HCT116 (cell line): ENCODE data around the gene FCRL5. TPM values are rescaled to one million over a fixed set of nuclear protein-coding genes. Genes with fewer than 3 reads are reported as not detected.
"Not testable (repeated sequence)": the region's sequence is repeated elsewhere in the genome, so short reads cannot be mapped to it uniquely, and the experiment has no call there.

Experiments used
- ATAC-seq: fragments of 200-7000 bp; cut with Tn5 transposase; 2 replicates; pipeline ENCODE4 v1.9.1; 2020; ENCODE audit warnings: mild to moderate bottlenecking, moderate library complexity
- BruUV-seq: library from RNA; stranded (reverse); fragments of 400-500 nt; replicated peaks from 2 replicates; lab custom pipeline; 2021; lab: Mats Ljungman, UMichigan
- CTCF ChIA-PET: fragments of 300-600 bp; sonication (Branson Sonifier 250); formaldehyde crosslinking; loops from one replicate; lab custom pipeline; 2021; ENCODE audit warnings: antibody characterized with exemption; lab: Charles Lee
- POLR2A ChIA-PET: fragments of 300-600, 350-600 bp; sonication (Branson Sonifier 250); formaldehyde crosslinking; loops from one replicate; lab custom pipeline; 2021; ENCODE audit warnings: antibody characterized with exemption; lab: Charles Lee
- RAD21 ChIA-PET, 2 experiments: fragments of 300-600 bp; sonication (Branson Sonifier 250); formaldehyde crosslinking; loops; one replicate each; lab custom pipeline; 2023; ENCODE audit warnings: low total read pairs in 2 of 2; ENCODE audit not compliant: uncharacterized antibody in 2 of 2, unreplicated experiment in 2 of 2, low non-redundant PET in 1 of 2; lab: Charles Lee
- DNase-seq: peaks from one replicate; pipeline ENCODE4 v3.0.0-alpha.2; 2010; ENCODE audit warnings: low read depth, low spot score
- H2AFZ ChIP-seq: fragments of 200-600 bp; shearing (Covaris generic), sonication (generic); 2 replicates; pipeline ENCODE4 v1.6.1; 2017; ENCODE audit warnings: low read depth, mixed run types, mixed read lengths, antibody characterized with exemption, low read length; ENCODE audit not compliant: poor library complexity, severe bottlenecking
- H3K27ac ChIP-seq: 2 replicates; pipeline ENCODE4 v1.5.1; 2012; ENCODE audit warnings: low read depth, low read length
- H3K27me3 ChIP-seq: fragments of 200-600 bp; sonication (generic); 2 replicates; pipeline ENCODE4 v1.6.1; 2016; ENCODE audit warnings: mixed run types, low read length, mixed read lengths; ENCODE audit not compliant: insufficient read depth
- H3K36me3 ChIP-seq, 2 experiments: fragments of 200-500 bp in 1 of 2; fragments of 200-600 bp in 1 of 2; sonication (Bioruptor generic) in 1 of 2; sonication (generic) in 1 of 2; 2 replicates each; pipeline versions ENCODE4 v1.5.1 to v1.6.1; 2014 to 2016; ENCODE audit warnings: low read length in 2 of 2, inconsistent platforms in 1 of 2, mixed read lengths in 1 of 2, mixed run types in 1 of 2; ENCODE audit not compliant: insufficient read depth in 2 of 2, control insufficient read depth in 1 of 2
- H3K4me1 ChIP-seq, 2 experiments: fragments of 200-600 bp in 1 of 2; sonication (generic) in 1 of 2; 2 replicates each; pipeline versions ENCODE4 v1.5.1 to v1.6.1; 2012 to 2017; ENCODE audit warnings: low read length in 2 of 2, inconsistent platforms in 1 of 2, mild to moderate bottlenecking in 1 of 2, mixed read lengths in 1 of 2, mixed run types in 1 of 2, moderate library complexity in 1 of 2; ENCODE audit not compliant: insufficient read depth in 2 of 2, control insufficient read depth in 1 of 2
- H3K4me2 ChIP-seq: fragments of 200-600 bp; sonication (generic); 2 replicates; pipeline ENCODE4 v1.6.1; 2017; ENCODE audit warnings: mixed run types, low read length, mixed read lengths
- H3K4me3 ChIP-seq, 2 experiments: fragments of 200-600 bp in 1 of 2; sonication (generic) in 1 of 2; replicated peaks in 1 of 2; 2 replicates each; pipeline ENCODE4 v1.5.1; 2011 to 2016; ENCODE audit warnings: low read length in 2 of 2, control low read depth in 1 of 2, low read depth in 1 of 2, mild to moderate bottlenecking in 1 of 2, mixed read lengths in 1 of 2, mixed run types in 1 of 2
- H3K79me2 ChIP-seq: fragments of 200-600 bp; sonication (generic); 2 replicates; pipeline ENCODE4 v1.6.1; 2017; ENCODE audit warnings: mild to moderate bottlenecking, mixed run types, low read length, moderate library complexity, mixed read lengths; ENCODE audit not compliant: insufficient read depth
- H3K9ac ChIP-seq: fragments of 200-600 bp; sonication (generic); 2 replicates; pipeline ENCODE4 v1.6.1; 2016; ENCODE audit warnings: low read length, mixed read lengths
- H3K9me2 ChIP-seq: fragments of 200-600 bp; sonication (generic), shearing (Covaris generic); 2 replicates; pipeline ENCODE4 v1.6.1; 2017; ENCODE audit warnings: mixed run types, mild to moderate bottlenecking, moderate library complexity; ENCODE audit not compliant: insufficient read depth
- H3K9me3 ChIP-seq, 2 experiments: fragments of 200-500 bp in 1 of 2; fragments of 200-600 bp in 1 of 2; sonication (Bioruptor generic) in 1 of 2; sonication (generic) in 1 of 2; 2 replicates each; pipeline ENCODE4 v1.6.1; 2014 to 2017; ENCODE audit warnings: low read length in 2 of 2, mixed read lengths in 2 of 2, inconsistent platforms in 1 of 2, low read depth in 1 of 2, mild to moderate bottlenecking in 1 of 2, mixed run types in 1 of 2, moderate library complexity in 1 of 2; ENCODE audit not compliant: control insufficient read depth in 1 of 2, insufficient read depth in 1 of 2
- H4K20me1 ChIP-seq: fragments of 200-600 bp; sonication (generic), shearing (Covaris generic); 2 replicates; pipeline ENCODE4 v1.6.1; 2017; ENCODE audit warnings: mixed run types, mild to moderate bottlenecking, moderate library complexity; ENCODE audit not compliant: insufficient read depth
- ATF3 ChIP-seq: IDR thresholded peaks from 2 replicates; pipeline ENCODE4 v1.6.1; 2012
- CBX3 ChIP-seq: IDR thresholded peaks from 2 replicates; pipeline ENCODE4 v1.6.1; 2012; ENCODE audit warnings: low read depth
- CEBPB ChIP-seq: IDR thresholded peaks from 2 replicates; pipeline ENCODE4 v1.6.1; 2012; ENCODE audit warnings: low read depth
- CTCF ChIP-seq, 3 experiments: fragments of 200-600 bp in 1 of 3; sonication (generic) in 1 of 3; IDR thresholded peaks in 2 of 3; conservative IDR thresholded peaks in 1 of 3; 2 replicates each; pipeline ENCODE4 v1.5.1; 2012 to 2017; ENCODE audit warnings: low read depth in 2 of 3, low read length in 2 of 3, antibody characterized with exemption in 1 of 3, borderline replicate concordance in 1 of 3, control low read depth in 1 of 3, mild to moderate bottlenecking in 1 of 3, mixed read lengths in 1 of 3, mixed run types in 1 of 3, moderate library complexity in 1 of 3; ENCODE audit not compliant: insufficient read depth in 1 of 3
- EZH2 ChIP-seq: fragments of 200-600 bp; sonication (generic); IDR thresholded peaks from 2 replicates; pipeline ENCODE4 v1.6.1; 2017; ENCODE audit warnings: antibody characterized with exemption, mixed run types
- POLR2AphosphoS5 ChIP-seq: IDR thresholded peaks from 2 replicates; pipeline ENCODE4 v1.6.1; 2011; ENCODE audit warnings: mild to moderate bottlenecking, low read depth, low read length, moderate library complexity
- SIN3A ChIP-seq: IDR thresholded peaks from 2 replicates; pipeline ENCODE4 v1.6.1; 2012; ENCODE audit warnings: low read depth
- SP1 ChIP-seq: IDR thresholded peaks from 2 replicates; pipeline ENCODE4 v1.6.1; 2012; ENCODE audit warnings: low read depth
- TCF7L2 ChIP-seq: IDR thresholded peaks from 2 replicates; pipeline ENCODE4 v1.7.0; 2011; ENCODE audit warnings: borderline replicate concordance, inconsistent platforms; ENCODE audit not compliant: insufficient read depth, insufficient read length; ENCODE audit errors: extremely low read depth
- YY1 ChIP-seq: IDR thresholded peaks from 2 replicates; pipeline ENCODE4 v1.6.1; 2011; ENCODE audit warnings: low read length, low read depth, moderate library complexity, mild to moderate bottlenecking; ENCODE audit not compliant: insufficient replicate concordance; ENCODE audit errors: extremely low read depth
- ZBTB33 ChIP-seq: IDR thresholded peaks from 2 replicates; pipeline ENCODE4 v1.6.1; 2011; ENCODE audit warnings: mild to moderate bottlenecking, low read length, moderate library complexity; ENCODE audit not compliant: insufficient replicate concordance; ENCODE audit errors: extremely low read depth
- ZNF274 ChIP-seq: fragments of 200-500 bp; sonication (Bioruptor generic); IDR thresholded peaks from 2 replicates; pipeline ENCODE4 v1.6.1; 2014; ENCODE audit warnings: mild to moderate bottlenecking, low read depth, low read length, inconsistent platforms
- intact Hi-C: fragments of 100-400 bp; cut with micrococcal nuclease; formaldehyde crosslinking; loops from 2 replicates; pipeline ENCODE4 v1.10.0; 2022
- total RNA-seq: library from RNA; stranded (reverse); gene quantifications from one replicate; pipeline ENCODE4 v1.2.1, GENCODE V29; 2021; ENCODE audit not compliant: unreplicated experiment

Gene FCRL5
- total RNA-seq, 1 experiment from 2014 or later: not detected

- ChIA-PET RAD21 (no interaction called here), CTCF (no interaction called here), POLR2A (no interaction called here)
- peaks cover 33% of the 10 kb centered on the region for H3K27me3 ChIP-seq
- H3K36me3 ChIP-seq: no peaks in the 10 kb centered on the region
- TF ChIP-seq ZBTB33 (no peak), CTCF (IDR thresholded peaks at IDR 0.05 in 2 of 3, conservative IDR thresholded peaks at IDR 0.05 in 1 of 3; ENCODE audit: borderline replicate concordance in 1 of 3, insufficient read depth in 1 of 3, low read depth in 2 of 3, low read length in 2 of 3) (no peak), CBX3 (no peak), CEBPB (no peak), TCF7L2 (no peak), ATF3 (no peak), EZH2 (no peak), ZNF274 (no peak), YY1 (no peak), POLR2AphosphoS5 (no peak), SIN3A (no peak), SP1 (no peak)
- no peaks in the 10 kb centered on the region for H3K79me2 ChIP-seq
- H3K4me3 ChIP-seq: no peak overlapping the region
- H2AFZ ChIP-seq: no peak overlapping the region
- H3K9me3 ChIP-seq: no peaks in the 10 kb centered on the region
- intact Hi-C loops: no loop called here
- no peaks in the 10 kb centered on the region for H4K20me1 ChIP-seq
- no TSS peak for BruUV-seq
- DNase-seq: no peak
- no peak for ATAC-seq
- no peak overlapping the region for H3K27ac ChIP-seq
- H3K4me2 ChIP-seq: no peak overlapping the region
- H3K4me1 ChIP-seq: no peaks in the 10 kb centered on the region
- H3K9me2 ChIP-seq: no peaks in the 10 kb centered on the region
- no peak overlapping the region for H3K9ac ChIP-seq
Measured at GRCh38 chr1:157558119-157558518, 5.8 kb upstream of the FCRL5 start.

GRCh38 chr1:157548081-157548480 is 4.2 kb downstream of the FCRL5 start:
- H3K36me3 ChIP-seq, H4K20me1 ChIP-seq, H3K4me1 ChIP-seq, H3K79me2 ChIP-seq, H3K9me3 ChIP-seq, intact Hi-C loops, RAD21 ChIA-PET, DNase-seq, POLR2A ChIA-PET, BruUV-seq, CTCF ChIA-PET, H2AFZ ChIP-seq, H3K4me2 ChIP-seq, ATAC-seq, H3K9me2 ChIP-seq, H3K27ac ChIP-seq, H3K4me3 ChIP-seq, H3K9ac ChIP-seq: not testable (repeated sequence)
- peaks cover 41% of the 10 kb centered on the region for H3K27me3 ChIP-seq
